SK-N-SH (cell line): ENCODE results near the gene STK31. TPM values are rescaled to one million over a fixed set of nuclear protein-coding genes. Genes with fewer than 3 reads are reported as not detected.
"Not testable (repeated sequence)": the region's sequence is repeated elsewhere in the genome, so short reads cannot be mapped to it uniquely, and the experiment has no call there.

Source experiments
- CTCF ChIA-PET: fragments of 300-600, 350-600 bp; formaldehyde crosslinking; extraction: SDS; loops from one replicate; lab custom pipeline; 2021; lab: Yijun Ruan, JAX
- POLR2A ChIA-PET: fragments of 350-600 bp; sonication (Branson Sonifier 250); formaldehyde crosslinking; extraction: SDS; loops from one replicate; lab custom pipeline; 2020; ENCODE audit warnings: antibody characterized with exemption, inconsistent platforms; lab: Yijun Ruan, JAX
- DNase-seq: peaks from one replicate; pipeline ENCODE4 v3.0.0; 2012
- H2AFZ ChIP-seq: fragments of 200-600 bp; sonication (generic); 2 replicates; pipeline ENCODE4 v1.8.1; 2016; ENCODE audit warnings: antibody characterized with exemption, mild to moderate bottlenecking, low read depth
- H3F3A ChIP-seq: fragments of 200-600 bp; sonication (generic); replicated peaks from 2 replicates; pipeline ENCODE3; 2016; ENCODE audit warnings: antibody characterized with exemption, mild to moderate bottlenecking; ENCODE audit not compliant: insufficient read depth
- H3K27ac ChIP-seq, 2 experiments: fragments of 200-500 bp in 1 of 2; fragments of 200-600 bp in 1 of 2; sonication (Bioruptor generic) in 1 of 2; sonication (generic), shearing (Covaris generic) in 1 of 2; 2 replicates each; pipeline versions ENCODE4 v1.5.1 to v1.6.1; 2014 to 2016; ENCODE audit warnings: low read depth in 2 of 2, inconsistent platforms in 1 of 2, low read length in 1 of 2, mild to moderate bottlenecking in 1 of 2, mixed read lengths in 1 of 2
- H3K27me3 ChIP-seq: fragments of 200-600 bp; sonication (generic), shearing (Covaris generic); 2 replicates; pipeline ENCODE4 v1.6.1; 2016; ENCODE audit warnings: mixed run types; ENCODE audit not compliant: insufficient read depth
- H3K36me3 ChIP-seq, 2 experiments: fragments of 200-500 bp in 1 of 2; fragments of 200-600 bp in 1 of 2; sonication (Bioruptor generic) in 1 of 2; sonication (generic) in 1 of 2; replicated peaks in 1 of 2; 2 replicates each; pipeline versions ENCODE3 to v1.5.1; 2014 to 2016; ENCODE audit warnings: low read length in 1 of 2, mild to moderate bottlenecking in 1 of 2; ENCODE audit not compliant: insufficient read depth in 2 of 2, control insufficient read depth in 1 of 2
- H3K4me1 ChIP-seq, 2 experiments: fragments of 200-500 bp in 1 of 2; fragments of 200-600 bp in 1 of 2; sonication (Bioruptor generic) in 1 of 2; sonication (generic), shearing (Covaris generic) in 1 of 2; 2 replicates each; pipeline versions ENCODE4 v1.5.1 to v1.6.1; 2014 to 2016; ENCODE audit warnings: low read depth in 1 of 2, low read length in 1 of 2, mixed run types in 1 of 2; ENCODE audit not compliant: insufficient read depth in 2 of 2, control insufficient read depth in 1 of 2
- H3K4me2 ChIP-seq: fragments of 200-600 bp; sonication (generic), shearing (Covaris generic); 2 replicates; pipeline ENCODE4 v1.6.1; 2017; ENCODE audit warnings: mixed run types
- H3K4me3 ChIP-seq, 2 experiments: fragments of 200-500 bp in 1 of 2; fragments of 200-600 bp in 1 of 2; sonication (Bioruptor generic) in 1 of 2; sonication (generic), shearing (Covaris generic) in 1 of 2; 2 replicates each; pipeline versions ENCODE4 v1.5.1 to v1.8.1; 2014 to 2016; ENCODE audit warnings: low read depth in 2 of 2, inconsistent platforms in 1 of 2, low read length in 1 of 2, mild to moderate bottlenecking in 1 of 2, mixed read lengths in 1 of 2, moderate library complexity in 1 of 2
- H3K79me2 ChIP-seq: fragments of 200-600 bp; sonication (generic); 2 replicates; pipeline ENCODE4 v1.8.1; 2017; ENCODE audit warnings: mild to moderate bottlenecking; ENCODE audit not compliant: insufficient read depth
- H3K9ac ChIP-seq: fragments of 200-600 bp; sonication (generic); 2 replicates; pipeline ENCODE4 v1.6.1; 2017; ENCODE audit warnings: mixed run types
- H3K9me2 ChIP-seq: fragments of 200-600 bp; sonication (generic); 2 replicates; pipeline ENCODE4 v1.6.1; 2017; ENCODE audit warnings: mixed run types
- H3K9me3 ChIP-seq: fragments of 200-600 bp; sonication (generic); 2 replicates; pipeline ENCODE4 v1.6.1; 2017; ENCODE audit warnings: mixed run types, mild to moderate bottlenecking, moderate library complexity
- H4K20me1 ChIP-seq: fragments of 200-600 bp; sonication (generic); 2 replicates; pipeline ENCODE4 v1.6.1; 2017; ENCODE audit warnings: mild to moderate bottlenecking, mixed run types; ENCODE audit not compliant: insufficient read depth
- CHD2 ChIP-seq: fragments of 150-350 bp; IDR thresholded peaks from 2 replicates; pipeline ENCODE4 v1.6.1; 2018; ENCODE audit warnings: low read length; ENCODE audit not compliant: partially characterized antibody
- FOXM1 ChIP-seq: IDR thresholded peaks from 2 replicates; pipeline ENCODE4 v1.4.0; 2012; ENCODE audit warnings: low read depth, mild to moderate bottlenecking
- GABPA ChIP-seq: IDR thresholded peaks from 2 replicates; pipeline ENCODE4 v1.4.0; 2012; ENCODE audit warnings: low read depth, mild to moderate bottlenecking
- GATA2 ChIP-seq: sonication (generic); formaldehyde crosslinking; IDR thresholded peaks from 2 replicates; pipeline ENCODE4 v1.5.0; 2020; ENCODE audit warnings: mild to moderate bottlenecking, missing genetic modification reagents
- MXI1 ChIP-seq: IDR thresholded peaks from 2 replicates; pipeline ENCODE4 v1.6.1; 2012; ENCODE audit warnings: mild to moderate bottlenecking, low read depth, low read length, improper control_type of control experiment
- NFIC ChIP-seq: IDR thresholded peaks from 2 replicates; pipeline ENCODE4 v1.4.0; 2012; ENCODE audit warnings: borderline replicate concordance
- RFX5 ChIP-seq: IDR thresholded peaks from 2 replicates; pipeline ENCODE4 v1.6.1; 2012; ENCODE audit warnings: mild to moderate bottlenecking, improper control_type of control experiment, low read length
- SIN3A ChIP-seq: IDR thresholded peaks from 2 replicates; pipeline ENCODE4 v1.6.1; 2012; ENCODE audit warnings: low read depth, mild to moderate bottlenecking, low read length, moderate library complexity, borderline replicate concordance
- TAF1 ChIP-seq: IDR thresholded peaks from 2 replicates; pipeline ENCODE4 v1.6.1; 2012; ENCODE audit warnings: low read depth, mild to moderate bottlenecking, low read length, moderate library complexity, borderline replicate concordance
- TCF12 ChIP-seq: IDR thresholded peaks from 2 replicates; pipeline ENCODE4 v1.4.0; 2012
- TEAD4 ChIP-seq: IDR thresholded peaks from 2 replicates; pipeline ENCODE4 v1.4.0; 2012; ENCODE audit warnings: mild to moderate bottlenecking, borderline replicate concordance; ENCODE audit not compliant: insufficient read depth
- WGBS: methylation state at CpG from one replicate; pipeline ENCODE4 v1.1.6; 2017; ENCODE audit warnings: low lambda C conversion rate; 5-methylcytosine and 5-hydroxymethylcytosine counted together
- polyA plus RNA-seq, 3 experiments: library from polyadenylated mRNA; depleted of rRNA; stranded (reverse); fragments of >200 nt; gene quantifications; 2 replicates each; pipeline ENCODE4 v1.2.3, GENCODE V29; 2012
- TF ChIP-seq, protein P1 (sequence below): IDR thresholded peaks from 2 replicates; pipeline ENCODE4 v1.4.0; 2012; ENCODE audit warnings: low read depth, borderline replicate concordance
- TF ChIP-seq, protein P2 (sequence below): IDR thresholded peaks from 2 replicates; pipeline ENCODE4 v1.6.1; 2012; ENCODE audit warnings: mild to moderate bottlenecking, low read depth, low read length, moderate library complexity
- TF ChIP-seq, protein P3 (sequence below): fragments of 150-350 bp; IDR thresholded peaks from 2 replicates; pipeline ENCODE4 v1.6.1; 2016; ENCODE audit warnings: mild to moderate bottlenecking, low read depth, low read length

STK31 gene
- polyA plus RNA-seq, 1 of the 3 experiments (the other 2 are of a cell fraction): 0.02 TPM

GRCh38 chr7:23680414-23681405, 29.3 kb upstream of the STK31 start (continued):
- no peak for TF ChIP-seq TCF12
- TF ChIP-seq SIN3A: no peak
- peak; percentile 55 for TF ChIP-seq TAF1
- TF ChIP-seq, protein P1, sequence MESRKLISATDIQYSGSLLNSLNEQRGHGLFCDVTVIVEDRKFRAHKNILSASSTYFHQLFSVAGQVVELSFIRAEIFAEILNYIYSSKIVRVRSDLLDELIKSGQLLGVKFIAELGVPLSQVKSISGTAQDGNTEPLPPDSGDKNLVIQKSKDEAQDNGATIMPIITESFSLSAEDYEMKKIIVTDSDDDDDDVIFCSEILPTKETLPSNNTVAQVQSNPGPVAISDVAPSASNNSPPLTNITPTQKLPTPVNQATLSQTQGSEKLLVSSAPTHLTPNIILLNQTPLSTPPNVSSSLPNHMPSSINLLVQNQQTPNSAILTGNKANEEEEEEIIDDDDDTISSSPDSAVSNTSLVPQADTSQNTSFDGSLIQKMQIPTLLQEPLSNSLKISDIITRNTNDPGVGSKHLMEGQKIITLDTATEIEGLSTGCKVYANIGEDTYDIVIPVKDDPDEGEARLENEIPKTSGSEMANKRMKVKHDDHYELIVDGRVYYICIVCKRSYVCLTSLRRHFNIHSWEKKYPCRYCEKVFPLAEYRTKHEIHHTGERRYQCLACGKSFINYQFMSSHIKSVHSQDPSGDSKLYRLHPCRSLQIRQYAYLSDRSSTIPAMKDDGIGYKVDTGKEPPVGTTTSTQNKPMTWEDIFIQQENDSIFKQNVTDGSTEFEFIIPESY: no peak
- peak; percentile 83 for TF ChIP-seq MXI1
- TF ChIP-seq TEAD4: no peak
- TF ChIP-seq, protein P2, sequence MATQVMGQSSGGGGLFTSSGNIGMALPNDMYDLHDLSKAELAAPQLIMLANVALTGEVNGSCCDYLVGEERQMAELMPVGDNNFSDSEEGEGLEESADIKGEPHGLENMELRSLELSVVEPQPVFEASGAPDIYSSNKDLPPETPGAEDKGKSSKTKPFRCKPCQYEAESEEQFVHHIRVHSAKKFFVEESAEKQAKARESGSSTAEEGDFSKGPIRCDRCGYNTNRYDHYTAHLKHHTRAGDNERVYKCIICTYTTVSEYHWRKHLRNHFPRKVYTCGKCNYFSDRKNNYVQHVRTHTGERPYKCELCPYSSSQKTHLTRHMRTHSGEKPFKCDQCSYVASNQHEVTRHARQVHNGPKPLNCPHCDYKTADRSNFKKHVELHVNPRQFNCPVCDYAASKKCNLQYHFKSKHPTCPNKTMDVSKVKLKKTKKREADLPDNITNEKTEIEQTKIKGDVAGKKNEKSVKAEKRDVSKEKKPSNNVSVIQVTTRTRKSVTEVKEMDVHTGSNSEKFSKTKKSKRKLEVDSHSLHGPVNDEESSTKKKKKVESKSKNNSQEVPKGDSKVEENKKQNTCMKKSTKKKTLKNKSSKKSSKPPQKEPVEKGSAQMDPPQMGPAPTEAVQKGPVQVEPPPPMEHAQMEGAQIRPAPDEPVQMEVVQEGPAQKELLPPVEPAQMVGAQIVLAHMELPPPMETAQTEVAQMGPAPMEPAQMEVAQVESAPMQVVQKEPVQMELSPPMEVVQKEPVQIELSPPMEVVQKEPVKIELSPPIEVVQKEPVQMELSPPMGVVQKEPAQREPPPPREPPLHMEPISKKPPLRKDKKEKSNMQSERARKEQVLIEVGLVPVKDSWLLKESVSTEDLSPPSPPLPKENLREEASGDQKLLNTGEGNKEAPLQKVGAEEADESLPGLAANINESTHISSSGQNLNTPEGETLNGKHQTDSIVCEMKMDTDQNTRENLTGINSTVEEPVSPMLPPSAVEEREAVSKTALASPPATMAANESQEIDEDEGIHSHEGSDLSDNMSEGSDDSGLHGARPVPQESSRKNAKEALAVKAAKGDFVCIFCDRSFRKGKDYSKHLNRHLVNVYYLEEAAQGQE: no peak
- no peak for TF ChIP-seq RFX5
- TF ChIP-seq CHD2: peak; percentile 77
- peak; percentile 79 for TF ChIP-seq GABPA
- TF ChIP-seq, protein P3, sequence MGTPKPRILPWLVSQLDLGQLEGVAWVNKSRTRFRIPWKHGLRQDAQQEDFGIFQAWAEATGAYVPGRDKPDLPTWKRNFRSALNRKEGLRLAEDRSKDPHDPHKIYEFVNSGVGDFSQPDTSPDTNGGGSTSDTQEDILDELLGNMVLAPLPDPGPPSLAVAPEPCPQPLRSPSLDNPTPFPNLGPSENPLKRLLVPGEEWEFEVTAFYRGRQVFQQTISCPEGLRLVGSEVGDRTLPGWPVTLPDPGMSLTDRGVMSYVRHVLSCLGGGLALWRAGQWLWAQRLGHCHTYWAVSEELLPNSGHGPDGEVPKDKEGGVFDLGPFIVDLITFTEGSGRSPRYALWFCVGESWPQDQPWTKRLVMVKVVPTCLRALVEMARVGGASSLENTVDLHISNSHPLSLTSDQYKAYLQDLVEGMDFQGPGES: no peak
- TF ChIP-seq FOXM1: no peak
- no peak for TF ChIP-seq NFIC
- TF ChIP-seq GATA2 (CRISPR knock-in tag): no peak

DNA sequence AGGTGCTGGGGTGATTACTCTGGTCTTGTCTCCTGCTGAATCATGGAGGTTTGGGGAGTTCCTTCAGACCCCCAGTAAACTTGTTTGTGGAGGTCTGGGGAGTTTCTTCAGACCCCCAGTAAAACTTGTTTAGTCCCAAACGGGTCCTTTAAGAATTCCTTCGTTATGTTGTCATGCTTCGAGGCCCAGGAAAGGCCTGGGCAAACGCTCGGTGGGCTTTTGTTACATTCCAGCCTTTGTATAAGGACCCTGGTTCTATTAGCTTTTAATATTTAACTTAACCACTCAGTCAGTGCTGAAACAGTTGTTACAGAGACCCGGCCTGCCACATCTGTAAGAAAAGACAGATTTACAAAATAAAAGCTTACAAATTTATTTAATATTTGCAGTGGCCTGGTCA, 26.0 kb upstream of the STK31 start:
- ChIA-PET CTCF (interaction anchor here (0.7 to 1.7 kb wide), 6 partner anchors 11 to 1415 kb away, joined by 3 to 5 read pairs (median 4); no protein-coding TSS in a partner anchor), POLR2A (interaction anchor here (1.1 kb wide), 1 partner anchor 87 kb away, joined by 4 read pairs; the partner anchor contains the start of gene CCDC126)
- WGBS: 72% methylated on average over 6 of the region's 6 CpGs
- not testable (repeated sequence) for H2AFZ ChIP-seq, H3K79me2 ChIP-seq, H3K27ac ChIP-seq, H3K36me3 ChIP-seq, DNase-seq, H3K27me3 ChIP-seq, H3K4me2 ChIP-seq, H3K4me1 ChIP-seq, H3K4me3 ChIP-seq, H3K9me3 ChIP-seq, H3K9me2 ChIP-seq, H4K20me1 ChIP-seq, H3F3A ChIP-seq, H3K9ac ChIP-seq
